Left lung (tissue), 10 donors: ENCODE measurements around the gene TRIM25. TPM values are rescaled to one million over a fixed set of nuclear protein-coding genes. Genes with fewer than 3 reads are reported as not detected.

Experiments
- ATAC-seq: fragments of 200-7000 bp; cut with Tn5 transposase; one replicate; pipeline ENCODE4 v1.9.1; 2020; ENCODE audit warnings: moderate library complexity
- DNase-seq, 4 donors: peaks; one replicate each; pipeline ENCODE4 v3.0.0-alpha.2; 2013 to 2020
- H3K27ac ChIP-seq, 2 donors: fragments of 200-600 bp; sonication (generic) in 1 of 2; one replicate each; pipeline versions ENCODE4 v1.5.0 to v1.8.0; 2020 to 2021
- H3K27me3 ChIP-seq, 2 donors: fragments of 200-600 bp; sonication (generic) in 1 of 2; one replicate each; pipeline versions ENCODE4 v1.5.0 to v1.8.0; 2020 to 2021
- H3K36me3 ChIP-seq, 2 donors: fragments of 200-600 bp; sonication (generic) in 1 of 2; one replicate each; pipeline versions ENCODE4 v1.5.0 to v1.8.0; 2020 to 2021
- H3K4me1 ChIP-seq, 2 donors: fragments of 200-600 bp; one replicate each; pipeline ENCODE4 v1.8.0; 2021
- H3K4me3 ChIP-seq, 2 donors: fragments of 200-600 bp; sonication (generic) in 1 of 2; one replicate each; pipeline versions ENCODE4 v1.5.0 to v1.8.0; 2020 to 2021; ENCODE audit warnings: mild to moderate bottlenecking in 1 of 2
- H3K9me3 ChIP-seq, 2 donors: fragments of 200-600 bp; sonication (generic) in 1 of 2; one replicate each; pipeline versions ENCODE4 v1.5.0 to v1.8.0; 2020 to 2021
- intact Hi-C, 2 donors: fragments of 100-400 bp; cut with DNase I; formaldehyde crosslinking; loops; one replicate each; pipeline versions ENCODE4 v1.11.2 to v1.14.2; 2022
- polyA plus RNA-seq, 6 donors: library from polyadenylated mRNA; unstranded; fragments of 120-200 nt; gene quantifications; one replicate each; pipeline ENCODE4 v1.2.1, GENCODE V29; 2013; ENCODE audit not compliant: insufficient read length in 6 of 6
- total RNA-seq, 2 donors: library from RNA; stranded (reverse); fragmentation: NEBNext Ultra II Directional; extraction: Animal tissue kit (Norgen Biotek cat#: 25700); gene quantifications; one replicate each; pipeline ENCODE4 v1.2.1, GENCODE V29; 2021
- TF ChIP-seq, protein P1 (sequence below), 2 donors: fragments of 200-600 bp; sonication (generic) in 1 of 2; IDR thresholded peaks; one replicate each; pipeline versions ENCODE4 v1.5.0 to v1.8.0; 2021; ENCODE audit warnings: antibody characterized with exemption in 2 of 2
- donor health status: DM: no; HTN: yes; CAD: no.
- donor health status: DM: no; HTN: no; CAD: no.

TRIM25 gene
- total and polyA plus RNA-seq, 8 donors: 42.3 to 127 (median 47.1) TPM

- Histone ChIP-seq H3K36me3 (peaks cover 0 to 100% of the 10 kb centered on the region in 2 donors), H3K4me3 (no peak overlapping the region), H3K27me3 (no peaks in the 10 kb centered on the region), H3K4me1 (no peaks in the 10 kb centered on the region), H3K27ac (no peak overlapping the region), H3K9me3 (peaks cover 0 to 8% of the 10 kb centered on the region in 2 donors)
- no peak for DNase-seq
- TF ChIP-seq, protein P1, sequence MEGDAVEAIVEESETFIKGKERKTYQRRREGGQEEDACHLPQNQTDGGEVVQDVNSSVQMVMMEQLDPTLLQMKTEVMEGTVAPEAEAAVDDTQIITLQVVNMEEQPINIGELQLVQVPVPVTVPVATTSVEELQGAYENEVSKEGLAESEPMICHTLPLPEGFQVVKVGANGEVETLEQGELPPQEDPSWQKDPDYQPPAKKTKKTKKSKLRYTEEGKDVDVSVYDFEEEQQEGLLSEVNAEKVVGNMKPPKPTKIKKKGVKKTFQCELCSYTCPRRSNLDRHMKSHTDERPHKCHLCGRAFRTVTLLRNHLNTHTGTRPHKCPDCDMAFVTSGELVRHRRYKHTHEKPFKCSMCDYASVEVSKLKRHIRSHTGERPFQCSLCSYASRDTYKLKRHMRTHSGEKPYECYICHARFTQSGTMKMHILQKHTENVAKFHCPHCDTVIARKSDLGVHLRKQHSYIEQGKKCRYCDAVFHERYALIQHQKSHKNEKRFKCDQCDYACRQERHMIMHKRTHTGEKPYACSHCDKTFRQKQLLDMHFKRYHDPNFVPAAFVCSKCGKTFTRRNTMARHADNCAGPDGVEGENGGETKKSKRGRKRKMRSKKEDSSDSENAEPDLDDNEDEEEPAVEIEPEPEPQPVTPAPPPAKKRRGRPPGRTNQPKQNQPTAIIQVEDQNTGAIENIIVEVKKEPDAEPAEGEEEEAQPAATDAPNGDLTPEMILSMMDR (IDR thresholded peaks at IDR 0.05): no peak
- no peak for ATAC-seq
- intact Hi-C loops: no loop called here
Observed at GRCh38 chr17:56890390-56890789, 23.5 kb downstream of the TRIM25 start.

GRCh38 chr17:56887552-56888467 is 26.0 kb downstream of the TRIM25 start:
- H3K36me3 ChIP-seq: peaks cover 0 to 83% of the 10 kb centered on the region in 2 donors
- DNase-seq (no peak), ATAC-seq (no peak)
- intact Hi-C loops: no loop called here
- peaks cover 0 to 8% of the 10 kb centered on the region in 2 donors for H3K9me3 ChIP-seq
- no peak overlapping the region for H3K4me3 ChIP-seq
- H3K27me3 ChIP-seq: no peaks in the 10 kb centered on the region
- TF ChIP-seq, protein P1 (IDR thresholded peaks at IDR 0.05): no peak
- H3K4me1 ChIP-seq: no peaks in the 10 kb centered on the region
- no peak overlapping the region for H3K27ac ChIP-seq

- no peak for DNase-seq
- Histone ChIP-seq H3K27me3 (no peaks in the 10 kb centered on the region), H3K4me3 (no peak overlapping the region), H3K27ac (no peak overlapping the region), H3K4me1 (no peaks in the 10 kb centered on the region), H3K36me3 (peaks cover 0 to 76% of the 10 kb centered on the region in 2 donors), H3K9me3 (peaks cover 0 to 8% of the 10 kb centered on the region in 2 donors)
- intact Hi-C loops: no loop called here
- TF ChIP-seq, protein P1 (IDR thresholded peaks at IDR 0.05): no peak
- ATAC-seq: no peak
Observed at GRCh38 chr17:56887105-56887504, 26.7 kb downstream of the TRIM25 start.

DNA sequence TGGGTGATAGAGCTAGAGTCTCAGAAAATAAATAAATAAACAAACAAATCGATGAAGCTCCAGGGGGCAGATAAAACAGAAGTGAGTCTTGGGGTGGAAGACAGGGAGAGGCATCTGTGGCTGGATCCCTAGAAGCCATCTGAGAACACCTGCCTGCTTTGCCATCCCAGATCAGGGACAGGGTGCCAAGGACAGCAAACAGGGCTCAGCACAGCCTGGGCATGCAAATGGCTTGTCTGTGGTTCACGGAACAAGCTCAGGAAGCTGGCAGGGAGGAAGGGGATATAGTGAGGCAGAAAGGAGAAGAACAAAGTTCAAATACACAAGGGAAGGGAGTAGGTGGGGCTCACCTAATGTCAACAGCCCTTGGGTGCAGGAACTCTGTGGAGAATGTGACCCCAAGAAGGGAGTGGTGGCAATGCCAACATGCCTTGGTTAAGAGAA is 27.5 kb downstream of the TRIM25 start:
- DNase-seq (no peak), ATAC-seq (no peak)
- Histone ChIP-seq H3K4me1 (no peaks in the 10 kb centered on the region), H3K4me3 (no peak overlapping the region), H3K27ac (no peak overlapping the region), H3K9me3 (peaks cover 0 to 8% of the 10 kb centered on the region in 2 donors), H3K27me3 (no peaks in the 10 kb centered on the region), H3K36me3 (peaks cover 0 to 68% of the 10 kb centered on the region in 2 donors)
- TF ChIP-seq, protein P1 (IDR thresholded peaks at IDR 0.05): no peak
- intact Hi-C loops: no loop called here

GRCh38 chr17:56885312-56885657 is 28.6 kb downstream of the TRIM25 start:
- Histone ChIP-seq H3K4me3 (no peak overlapping the region), H3K27me3 (no peaks in the 10 kb centered on the region), H3K27ac (no peak overlapping the region), H3K36me3 (peaks cover 0 to 58% of the 10 kb centered on the region in 2 donors), H3K9me3 (peaks cover 0 to 8% of the 10 kb centered on the region in 2 donors), H3K4me1 (peaks cover 0 to 3% of the 10 kb centered on the region in 2 donors)
- TF ChIP-seq, protein P1 (IDR thresholded peaks at IDR 0.05): no peak
- DNase-seq: no peak
- ATAC-seq: no peak
- intact Hi-C loops: no loop called here
